Natural killer cell (primary cell): ENCODE data around the gene RASAL1. TPM values are rescaled to one million over a fixed set of nuclear protein-coding genes. Genes with fewer than 3 reads are reported as not detected.

Source experiments
- ATAC-seq, 3 donors: fragments of 150-1000 bp in 2 of 3; fragments of 200-7000 bp in 1 of 3; cut with Tn5 transposase; 1 replicate in 1 of 3; 2 replicates in 2 of 3; pipeline ENCODE4 v1.10.0; 2021; ENCODE audit warnings: mild to moderate bottlenecking in 2 of 3, moderate library complexity in 2 of 3
- DNase-seq, 2 donors: peaks; one replicate each; pipeline versions ENCODE4 v3.0.0 to v3.0.0-alpha.2; 2013 to 2021; ENCODE audit warnings: mixed read lengths in 1 of 2
- H3K27ac ChIP-seq: one replicate; pipeline ENCODE4 v1.5.1; 2013; ENCODE audit warnings: mild to moderate bottlenecking, low read length
- H3K27me3 ChIP-seq: one replicate; pipeline ENCODE4 v1.6.1; 2013; ENCODE audit warnings: low read length; ENCODE audit not compliant: control insufficient read depth, insufficient read depth
- H3K36me3 ChIP-seq: one replicate; pipeline ENCODE4 v1.6.1; 2013; ENCODE audit warnings: low read length; ENCODE audit not compliant: control insufficient read depth, insufficient read depth
- H3K4me1 ChIP-seq: one replicate; pipeline ENCODE4 v1.6.1; 2013; ENCODE audit warnings: low read length; ENCODE audit not compliant: control insufficient read depth, insufficient read depth
- H3K4me3 ChIP-seq: one replicate; pipeline ENCODE4 v1.5.1; 2013; ENCODE audit warnings: low read length
- H3K9me3 ChIP-seq: one replicate; pipeline ENCODE4 v1.6.1; 2013; ENCODE audit warnings: low read length; ENCODE audit not compliant: control insufficient read depth, insufficient read depth
- H3K27ac Mint-ChIP-seq, 2 donors: one replicate each; pipeline ENCODE4 v1.8.0; 2022; ENCODE audit warnings: mild to moderate bottlenecking in 2 of 2, mixed read lengths in 2 of 2, moderate library complexity in 1 of 2
- H3K27me3 Mint-ChIP-seq, 2 donors: one replicate each; pipeline ENCODE4 v1.8.0; 2022; ENCODE audit warnings: low read depth in 2 of 2, mixed read lengths in 2 of 2
- H3K36me3 Mint-ChIP-seq: one replicate; pipeline ENCODE4 v1.8.0; 2022; ENCODE audit warnings: mixed read lengths
- H3K4me1 Mint-ChIP-seq, 2 donors: one replicate each; pipeline ENCODE4 v1.8.0; 2022; ENCODE audit warnings: mixed read lengths in 2 of 2
- H3K4me3 Mint-ChIP-seq: one replicate; pipeline ENCODE4 v1.8.0; 2022; ENCODE audit warnings: mild to moderate bottlenecking, moderate library complexity, mixed read lengths
- H3K9me3 Mint-ChIP-seq, 2 donors: one replicate each; pipeline ENCODE4 v1.8.0; 2022; ENCODE audit warnings: mixed read lengths in 2 of 2
- WGBS: methylation state at CpG from one replicate; pipeline ENCODE4 v1.1.7; 2013; ENCODE audit warnings: missing lambda C conversion rate; ENCODE audit not compliant: insufficient coverage; 5-methylcytosine and 5-hydroxymethylcytosine counted together
- intact Hi-C: fragments of 100-400 bp; cut with micrococcal nuclease; formaldehyde crosslinking; loops from one replicate; pipeline ENCODE4 v1.14.2; 2022
- total RNA-seq, 4 donors: library from RNA; stranded (reverse); fragments of 120-200 nt in 1 of 4; gene quantifications; one replicate each; pipeline versions ENCODE4 v1.2.3 to v1.2.4, GENCODE V29; 2013 to 2022
- TF ChIP-seq, protein P1 (sequence below): fragments of 200-600 bp; IDR thresholded peaks from one replicate; pipeline ENCODE4 v1.8.0; 2022; ENCODE audit warnings: antibody characterized with exemption

Gene RASAL1
- total RNA-seq, 3 donors from 2014 or later (not counting 1 experiment from before 2014, with no cell fraction given): not detected

DNA sequence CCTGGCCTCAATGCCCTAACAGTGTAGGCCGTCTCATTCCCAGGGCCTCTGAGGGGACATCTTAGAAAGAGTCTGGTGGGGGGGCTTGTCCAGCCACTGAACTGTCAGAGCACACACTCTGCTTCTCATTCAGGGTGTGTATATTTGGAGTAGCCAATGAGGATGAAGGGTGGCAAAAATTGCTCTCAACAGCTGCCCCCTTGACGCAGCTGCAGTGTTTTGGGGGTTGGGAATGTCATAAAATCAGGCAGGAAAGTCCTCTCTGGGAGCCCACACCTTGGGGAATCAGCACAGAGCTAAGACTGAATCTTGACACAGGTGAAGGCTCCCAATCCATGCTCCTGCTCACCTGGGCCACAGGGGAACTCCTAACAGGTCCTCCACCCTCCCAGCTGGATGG is 1.5 kb downstream of the RASAL1 start:
- DNase-seq: no peak
- Mint-ChIP-seq H3K27ac (no peak overlapping the region), H3K4me1 (peaks cover 0 to 6% of the 10 kb centered on the region in 2 donors), H3K9me3 (no peaks in the 10 kb centered on the region), H3K27me3 (peaks cover 9 to 21% of the 10 kb centered on the region in 2 donors), H3K36me3 (no peaks in the 10 kb centered on the region), H3K4me3 (no peak overlapping the region)
- TF ChIP-seq, protein P1, sequence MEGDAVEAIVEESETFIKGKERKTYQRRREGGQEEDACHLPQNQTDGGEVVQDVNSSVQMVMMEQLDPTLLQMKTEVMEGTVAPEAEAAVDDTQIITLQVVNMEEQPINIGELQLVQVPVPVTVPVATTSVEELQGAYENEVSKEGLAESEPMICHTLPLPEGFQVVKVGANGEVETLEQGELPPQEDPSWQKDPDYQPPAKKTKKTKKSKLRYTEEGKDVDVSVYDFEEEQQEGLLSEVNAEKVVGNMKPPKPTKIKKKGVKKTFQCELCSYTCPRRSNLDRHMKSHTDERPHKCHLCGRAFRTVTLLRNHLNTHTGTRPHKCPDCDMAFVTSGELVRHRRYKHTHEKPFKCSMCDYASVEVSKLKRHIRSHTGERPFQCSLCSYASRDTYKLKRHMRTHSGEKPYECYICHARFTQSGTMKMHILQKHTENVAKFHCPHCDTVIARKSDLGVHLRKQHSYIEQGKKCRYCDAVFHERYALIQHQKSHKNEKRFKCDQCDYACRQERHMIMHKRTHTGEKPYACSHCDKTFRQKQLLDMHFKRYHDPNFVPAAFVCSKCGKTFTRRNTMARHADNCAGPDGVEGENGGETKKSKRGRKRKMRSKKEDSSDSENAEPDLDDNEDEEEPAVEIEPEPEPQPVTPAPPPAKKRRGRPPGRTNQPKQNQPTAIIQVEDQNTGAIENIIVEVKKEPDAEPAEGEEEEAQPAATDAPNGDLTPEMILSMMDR: no peak
- no peak for ATAC-seq
- intact Hi-C loops: no loop called here
- Histone ChIP-seq H3K4me1 (peaks cover 16% of the 10 kb centered on the region), H3K9me3 (no peaks in the 10 kb centered on the region), H3K36me3 (no peaks in the 10 kb centered on the region), H3K4me3 (no peak overlapping the region), H3K27me3 (peaks cover 5% of the 10 kb centered on the region), H3K27ac (no peak overlapping the region)
- WGBS: 87% methylated on average over 2 of the region's 2 CpGs

DNA sequence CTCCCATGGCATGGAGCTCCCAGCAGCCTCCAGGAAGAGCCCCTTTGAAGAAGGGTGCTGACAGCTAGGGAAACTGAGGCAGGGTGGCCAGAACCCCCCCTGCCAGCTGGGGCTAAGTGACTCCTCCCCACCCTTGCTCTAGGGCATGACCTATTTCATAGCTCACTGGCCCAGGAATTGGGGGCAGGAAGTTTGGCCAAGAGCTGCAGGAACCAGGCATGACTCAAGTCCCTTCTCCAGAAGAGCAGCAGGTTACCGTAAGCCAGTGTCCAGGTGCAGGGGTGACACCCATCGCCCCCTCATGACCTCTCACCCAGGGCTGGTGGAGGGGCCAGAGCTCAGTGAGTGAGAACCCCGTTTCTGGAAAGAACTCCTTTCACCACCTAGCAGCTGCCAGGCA is 1.9 kb downstream of the RASAL1 start:
- H3K4me3 ChIP-seq: no peak overlapping the region
- TF ChIP-seq, protein P1: no peak
- H3K4me3 Mint-ChIP-seq: no peak overlapping the region
- H3K9me3 ChIP-seq: no peaks in the 10 kb centered on the region
- H3K36me3 ChIP-seq: no peaks in the 10 kb centered on the region
- DNase-seq (no peak), ATAC-seq (no peak)
- peaks cover 9 to 21% of the 10 kb centered on the region in 2 donors for H3K27me3 Mint-ChIP-seq
- no peaks in the 10 kb centered on the region for H3K36me3 Mint-ChIP-seq
- 75% methylated on average over 3 of the region's 3 CpGs for WGBS
- H3K27ac ChIP-seq: no peak overlapping the region
- intact Hi-C loops: no loop called here
- peaks cover 16% of the 10 kb centered on the region for H3K4me1 ChIP-seq
- H3K4me1 Mint-ChIP-seq: peaks cover 0 to 6% of the 10 kb centered on the region in 2 donors
- no peak overlapping the region for H3K27ac Mint-ChIP-seq
- peaks cover 5% of the 10 kb centered on the region for H3K27me3 ChIP-seq
- no peaks in the 10 kb centered on the region for H3K9me3 Mint-ChIP-seq

DNA sequence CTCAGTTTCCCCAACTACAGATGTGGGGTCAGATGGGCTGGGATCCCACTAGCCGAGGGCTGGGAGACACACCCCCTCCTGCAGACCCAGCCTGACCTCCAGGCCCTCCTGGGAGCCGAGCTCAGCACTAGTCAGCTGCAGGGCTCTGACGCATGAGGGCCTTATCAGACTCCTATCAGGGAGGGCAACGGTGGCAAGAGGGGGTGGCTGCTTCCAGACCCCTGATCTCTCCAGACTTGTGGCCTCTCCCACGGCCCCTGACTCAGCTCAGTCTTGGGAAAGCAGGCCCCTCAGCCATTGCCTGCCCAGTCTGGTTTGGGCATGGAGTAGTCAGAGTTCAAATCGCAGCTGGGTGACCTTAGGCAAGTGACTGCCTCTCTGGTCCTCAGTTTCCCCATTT is 2.5 kb downstream of the RASAL1 start:
- Mint-ChIP-seq H3K27ac (no peak overlapping the region), H3K36me3 (no peaks in the 10 kb centered on the region), H3K4me3 (no peak overlapping the region), H3K27me3 (peaks cover 9 to 27% of the 10 kb centered on the region in 2 donors), H3K4me1 (peaks cover 0 to 6% of the 10 kb centered on the region in 2 donors), H3K9me3 (no peaks in the 10 kb centered on the region)
- ATAC-seq (no peak), DNase-seq (no peak)
- Histone ChIP-seq H3K27me3 (peaks cover 5% of the 10 kb centered on the region), H3K27ac (no peak overlapping the region), H3K9me3 (no peaks in the 10 kb centered on the region), H3K36me3 (no peaks in the 10 kb centered on the region), H3K4me1 (peaks cover 16% of the 10 kb centered on the region), H3K4me3 (no peak overlapping the region)
- WGBS: 90% methylated on average over 6 of the region's 6 CpGs
- TF ChIP-seq, protein P1: no peak
- intact Hi-C loops: no loop called here

DNA sequence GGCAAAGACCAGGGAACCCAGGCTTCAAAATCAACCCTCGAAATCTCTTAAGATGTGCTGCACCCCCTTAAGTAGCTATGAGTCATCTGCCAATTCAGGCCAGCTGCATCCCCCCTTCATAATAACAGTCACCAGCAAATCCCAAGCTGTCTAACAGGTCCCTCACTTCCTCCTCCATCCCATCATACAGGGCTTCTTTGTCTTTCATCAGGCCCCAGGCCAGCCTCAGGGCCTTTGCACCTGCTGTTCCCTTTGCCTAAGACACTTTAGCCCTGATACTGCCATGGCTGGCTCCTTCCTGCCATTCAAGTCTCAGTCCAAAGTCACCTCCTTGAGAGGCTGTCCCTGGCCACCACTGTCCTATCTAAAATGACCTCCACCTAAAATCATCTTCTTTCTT is 4.0 kb downstream of the RASAL1 start:
- Mint-ChIP-seq H3K9me3 (no peaks in the 10 kb centered on the region), H3K4me1 (peaks cover 0 to 6% of the 10 kb centered on the region in 2 donors), H3K27ac (no peak overlapping the region), H3K36me3 (no peaks in the 10 kb centered on the region), H3K4me3 (no peak overlapping the region), H3K27me3 (peaks cover 3 to 21% of the 10 kb centered on the region in 2 donors)
- H3K4me3 ChIP-seq: no peak overlapping the region
- peaks cover 16% of the 10 kb centered on the region for H3K4me1 ChIP-seq
- no peaks in the 10 kb centered on the region for H3K9me3 ChIP-seq
- 73% methylated on average over 1 of the region's 1 CpG for WGBS
- TF ChIP-seq, protein P1: no peak
- H3K27ac ChIP-seq: no peak overlapping the region
- DNase-seq (no peak), ATAC-seq (no peak)
- no peaks in the 10 kb centered on the region for H3K36me3 ChIP-seq
- intact Hi-C loops: no loop called here
- H3K27me3 ChIP-seq: peaks cover 5% of the 10 kb centered on the region
